Transverse colon (tissue), 4 donors: Measurements from ENCODE around the gene PTPRG. TPM values are rescaled to one million over a fixed set of nuclear protein-coding genes. Genes with fewer than 3 reads are reported as not detected.

Experiments
- DNase-seq: peaks from one replicate; pipeline ENCODE4 v3.0.0-alpha.2; 2019
- H3K27ac ChIP-seq, 4 donors: fragments of 200-600 bp; sonication (generic); 2 replicates each; pipeline ENCODE4 v1.5.1; 2016 to 2018; ENCODE audit warnings: inconsistent platforms in 4 of 4
- H3K27me3 ChIP-seq: fragments of 200-600 bp; sonication (generic); 2 replicates; pipeline ENCODE4 v1.5.1; 2017; ENCODE audit warnings: inconsistent platforms
- H3K36me3 ChIP-seq, 4 donors: fragments of 200-600 bp; sonication (generic); 2 replicates each; pipeline ENCODE4 v1.5.1; 2017 to 2019; ENCODE audit warnings: inconsistent platforms in 4 of 4
- H3K4me1 ChIP-seq, 4 donors: fragments of 200-600 bp; sonication (generic); 2 replicates each; pipeline ENCODE4 v1.5.1; 2017 to 2020; ENCODE audit warnings: inconsistent platforms in 4 of 4
- H3K4me3 ChIP-seq, 4 donors: fragments of 200-600 bp; sonication (generic); 1 replicate in 1 of 4; 2 replicates in 3 of 4; pipeline versions ENCODE4 v1.5.1 to v1.6.1; 2017 to 2019; ENCODE audit warnings: inconsistent platforms in 4 of 4
- H3K9me3 ChIP-seq, 2 donors: fragments of 200-600 bp; sonication (generic); 2 replicates each; pipeline ENCODE4 v1.5.1; 2017 to 2019; ENCODE audit warnings: inconsistent platforms in 2 of 2
- EP300 ChIP-seq: sonication (generic); formaldehyde crosslinking; IDR thresholded peaks from one replicate; pipeline ENCODE4 v1.6.1; 2017; ENCODE audit warnings: antibody characterized with exemption, low read depth
- POLR2A ChIP-seq: fragments of 450-650 bp; IDR thresholded peaks from one replicate; pipeline ENCODE4 v1.6.1; 2016; ENCODE audit warnings: antibody characterized with exemption, mild to moderate bottlenecking, moderate library complexity
- POLR2AphosphoS5 ChIP-seq, 3 donors: sonication (generic); formaldehyde crosslinking; IDR thresholded peaks; one replicate each; pipeline ENCODE4 v1.6.1; 2016; ENCODE audit warnings: antibody characterized with exemption in 3 of 3
- WGBS, 2 donors: methylation state at CpG; one replicate each; pipeline ENCODE4 v1.1.5; 2018; ENCODE audit warnings: low coverage in 1 of 2; 5-methylcytosine and 5-hydroxymethylcytosine counted together
- in situ Hi-C, 4 donors: fragments of 200-750 bp; cut with MboI; loops; one replicate each; pipeline versions ENCODE4 v1.15.0 to v1.15.1; 2017; ENCODE audit warnings: low sequenced_read_pairs in 3 of 4, low pct_ligation_motif_present in 1 of 4, low pct_unique_long_range_greater_than_20kb in 1 of 4
- intact Hi-C: fragments of 100-400 bp; cut with DNase I; formaldehyde crosslinking; loops from one replicate; pipeline ENCODE4 v1.15.1; 2023; ENCODE audit warnings: low total_unique reads
- total RNA-seq, 4 donors: library from RNA; depleted of rRNA; stranded (reverse); fragments of >200 nt; gene quantifications; one replicate each; pipeline ENCODE4 v1.1.0, GENCODE V29; 2016
- TF ChIP-seq, protein P1 (sequence below), 5 experiments: fragments of 200-600 bp in 3 of 5; fragments of 450-650 bp in 2 of 5; sonication (generic) in 3 of 5; IDR thresholded peaks; 1 replicate in 2 of 5; 2 replicates in 3 of 5; pipeline ENCODE4 v1.5.1; 2016 to 2017; ENCODE audit warnings: antibody characterized with exemption in 5 of 5, inconsistent platforms in 3 of 5, mild to moderate bottlenecking in 2 of 5, moderate library complexity in 1 of 5

PTPRG gene
- total RNA-seq, 4 donors from 2014 or later = 29.2 to 83.4 (median 41.6) TPM

DNA sequence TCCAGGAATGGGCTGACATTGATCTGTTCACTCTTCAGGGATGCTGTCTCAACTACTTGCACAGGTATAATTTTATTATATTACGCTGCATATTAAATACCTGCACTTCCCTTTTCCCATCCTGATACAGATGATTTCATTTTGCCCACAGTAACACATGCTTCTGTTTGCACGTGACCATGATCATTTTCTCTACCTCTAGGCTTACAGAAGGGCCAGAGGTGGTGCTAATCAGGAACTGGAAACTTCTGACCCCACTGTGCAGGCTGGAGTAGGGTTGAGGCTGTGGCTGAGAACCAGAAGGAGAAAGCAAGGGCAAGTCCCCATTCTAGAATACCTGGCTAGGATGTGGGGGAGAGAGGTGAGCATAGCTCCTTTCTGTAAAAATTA is 304.8 kb downstream of the PTPRG start:
- in situ Hi-C loops (loop anchor here in 3 of 4 donors (10.0 to 25.0 kb wide), 2 partner anchors 304 to 319 kb away; partner anchors contain the start of gene PTPRG (in 1 of the 3)), intact Hi-C loops (loop anchor here (5.0 kb wide), 1 partner anchor 321 kb away; no protein-coding TSS in a partner anchor)
- no peaks in the 10 kb centered on the region for H3K27me3 ChIP-seq
- no peak overlapping the region for H3K27ac ChIP-seq
- no peaks in the 10 kb centered on the region for H3K9me3 ChIP-seq
- peaks cover 0 to 10% (median 5%) of the 10 kb centered on the region in 4 donors for H3K4me1 ChIP-seq
- H3K4me3 ChIP-seq = no peak overlapping the region
- no peaks in the 10 kb centered on the region for H3K36me3 ChIP-seq
- DNase-seq = no peak
- 85% methylated on average over 2 of the region's 2 CpGs; no CpG with 5 or more reads in 1 of the 2 donors for WGBS, 2 donors
- TF ChIP-seq POLR2A (no peak), EP300 (no peak), POLR2AphosphoS5 (IDR thresholded peaks at IDR 0.05) (no peak)
- TF ChIP-seq, protein P1, sequence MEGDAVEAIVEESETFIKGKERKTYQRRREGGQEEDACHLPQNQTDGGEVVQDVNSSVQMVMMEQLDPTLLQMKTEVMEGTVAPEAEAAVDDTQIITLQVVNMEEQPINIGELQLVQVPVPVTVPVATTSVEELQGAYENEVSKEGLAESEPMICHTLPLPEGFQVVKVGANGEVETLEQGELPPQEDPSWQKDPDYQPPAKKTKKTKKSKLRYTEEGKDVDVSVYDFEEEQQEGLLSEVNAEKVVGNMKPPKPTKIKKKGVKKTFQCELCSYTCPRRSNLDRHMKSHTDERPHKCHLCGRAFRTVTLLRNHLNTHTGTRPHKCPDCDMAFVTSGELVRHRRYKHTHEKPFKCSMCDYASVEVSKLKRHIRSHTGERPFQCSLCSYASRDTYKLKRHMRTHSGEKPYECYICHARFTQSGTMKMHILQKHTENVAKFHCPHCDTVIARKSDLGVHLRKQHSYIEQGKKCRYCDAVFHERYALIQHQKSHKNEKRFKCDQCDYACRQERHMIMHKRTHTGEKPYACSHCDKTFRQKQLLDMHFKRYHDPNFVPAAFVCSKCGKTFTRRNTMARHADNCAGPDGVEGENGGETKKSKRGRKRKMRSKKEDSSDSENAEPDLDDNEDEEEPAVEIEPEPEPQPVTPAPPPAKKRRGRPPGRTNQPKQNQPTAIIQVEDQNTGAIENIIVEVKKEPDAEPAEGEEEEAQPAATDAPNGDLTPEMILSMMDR (IDR thresholded peaks at IDR 0.05) = no peak

DNA sequence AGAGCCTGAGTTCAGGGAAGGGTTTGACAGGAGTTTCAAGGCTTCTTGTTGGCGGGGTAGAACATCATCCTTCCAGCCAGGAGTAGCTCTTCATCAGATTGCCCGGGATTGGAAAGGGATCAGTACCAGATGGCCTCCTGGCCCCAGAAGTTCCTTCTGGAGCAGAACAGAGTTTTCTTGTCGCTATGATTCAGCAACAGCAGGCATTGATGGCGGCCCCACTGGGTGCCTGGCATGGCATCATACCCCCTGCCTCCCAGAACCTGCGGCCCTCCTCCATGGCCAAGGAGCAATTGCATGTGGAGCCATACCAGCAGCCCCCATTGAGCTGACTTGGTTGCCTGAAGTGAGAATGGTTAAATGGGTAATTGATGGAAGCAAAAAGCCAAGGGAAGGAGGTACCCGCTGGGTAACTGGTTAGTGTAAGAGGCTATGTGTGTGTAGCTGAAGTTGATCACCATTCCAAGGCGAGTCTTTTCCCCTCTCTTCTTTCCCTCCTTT is 305.6 kb downstream of the PTPRG start:
- intact Hi-C loops (loop anchor here (5.0 kb wide), 1 partner anchor 320 kb away; no protein-coding TSS in a partner anchor), in situ Hi-C loops (loop anchor here in 3 of 4 donors (10.0 to 25.0 kb wide), 2 partner anchors 305 to 318 kb away; partner anchors contain the start of gene PTPRG (in 1 of the 3))
- TF ChIP-seq, protein P1 (IDR thresholded peaks at IDR 0.05) = no peak
- TF ChIP-seq POLR2AphosphoS5 (IDR thresholded peaks at IDR 0.05) (no peak), POLR2A (no peak), EP300 (no peak)
- 92 to 95% methylated on average over 2 to 6 of the region's 7 CpGs for WGBS, 2 donors
- Histone ChIP-seq H3K9me3 (no peaks in the 10 kb centered on the region), H3K27me3 (no peaks in the 10 kb centered on the region), H3K27ac (no peak overlapping the region), H3K4me1 (peaks cover 0 to 13% (median 7%) of the 10 kb centered on the region in 4 donors), H3K36me3 (no peaks in the 10 kb centered on the region), H3K4me3 (no peak overlapping the region)
- no peak for DNase-seq

DNA sequence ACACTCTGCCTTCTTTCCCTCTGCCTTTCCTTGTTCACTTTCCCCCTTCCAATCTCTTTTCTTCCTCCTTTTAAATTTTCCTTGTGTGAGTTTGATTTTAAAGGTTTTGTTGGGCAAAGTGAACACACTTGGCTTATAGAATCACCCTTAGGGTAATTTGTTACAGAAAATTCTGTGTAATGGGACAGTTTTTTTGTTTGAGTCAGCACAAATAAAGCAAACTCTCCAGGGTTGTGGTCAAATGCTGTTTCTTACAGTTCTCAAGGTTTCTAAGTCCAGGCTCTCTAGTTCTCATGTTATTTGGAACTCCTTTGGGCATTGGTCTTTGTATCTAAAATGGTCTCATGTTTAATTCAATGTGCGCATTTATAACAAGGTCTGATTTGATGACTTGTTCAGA is 307.1 kb downstream of the PTPRG start:
- no peak overlapping the region for H3K4me3 ChIP-seq
- DNase-seq = no peak
- H3K4me1 ChIP-seq = peaks cover 0 to 8% (median 2%) of the 10 kb centered on the region in 4 donors
- intact Hi-C loops = loop anchor here (5.0 kb wide), 1 partner anchor 319 kb away; no protein-coding TSS in a partner anchor
- WGBS, 2 donors = 88 to 96% methylated on average over 1 of the region's 1 CpG
- no peaks in the 10 kb centered on the region for H3K36me3 ChIP-seq
- no peaks in the 10 kb centered on the region for H3K27me3 ChIP-seq
- no peak overlapping the region for H3K27ac ChIP-seq
- in situ Hi-C loops = loop anchor here in 3 of 4 donors (10.0 to 25.0 kb wide), 2 partner anchors 306 to 316 kb away; partner anchors contain the start of gene PTPRG (in 1 of the 3)
- no peaks in the 10 kb centered on the region for H3K9me3 ChIP-seq
- TF ChIP-seq POLR2AphosphoS5 (IDR thresholded peaks at IDR 0.05) (no peak), POLR2A (no peak), EP300 (no peak)
- TF ChIP-seq, protein P1 (IDR thresholded peaks at IDR 0.05) = no peak

DNA sequence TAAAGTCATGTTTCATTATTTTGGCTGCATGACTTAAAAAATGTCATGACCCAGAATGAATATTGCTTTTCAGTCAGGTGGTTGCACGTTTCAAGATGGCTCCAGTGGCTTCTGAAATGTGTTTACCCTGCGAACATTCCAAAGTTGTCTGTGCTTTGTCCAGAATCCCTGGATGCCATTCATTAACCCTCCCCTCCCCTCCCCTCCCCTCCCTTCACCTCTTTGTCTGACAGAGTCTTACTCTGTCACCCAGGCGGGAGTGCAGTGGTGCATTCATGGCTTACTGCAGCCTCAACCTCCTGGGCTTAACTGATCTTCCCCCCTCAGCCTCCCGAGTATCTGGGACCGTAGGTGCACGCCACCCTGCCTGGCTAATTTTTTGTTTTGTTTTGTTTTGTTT is 308.0 kb downstream of the PTPRG start:
- DNase-seq = no peak
- H3K27ac ChIP-seq = no peak overlapping the region
- H3K4me1 ChIP-seq = peaks cover 0 to 8% (median 0%) of the 10 kb centered on the region in 4 donors
- 80 to 89% methylated on average over 2 to 6 of the region's 6 CpGs for WGBS, 2 donors
- intact Hi-C loops (loop anchor here (5.0 kb wide), 1 partner anchor 318 kb away; no protein-coding TSS in a partner anchor), in situ Hi-C loops (loop anchor here in 3 of 4 donors (10.0 to 25.0 kb wide), 2 partner anchors 307 to 315 kb away; partner anchors contain the start of gene PTPRG (in 1 of the 3))
- no peak overlapping the region for H3K4me3 ChIP-seq
- H3K27me3 ChIP-seq = no peaks in the 10 kb centered on the region
- no peak for TF ChIP-seq POLR2AphosphoS5 (IDR thresholded peaks at IDR 0.05)
- TF ChIP-seq EP300 = no peak
- no peak for TF ChIP-seq POLR2A
- TF ChIP-seq, protein P1 (IDR thresholded peaks at IDR 0.05) = no peak
- H3K9me3 ChIP-seq = no peaks in the 10 kb centered on the region
- no peaks in the 10 kb centered on the region for H3K36me3 ChIP-seq
